Neutrophil (primary cell): ENCODE data around the gene TMEM255B.

Source experiments
- H3K27ac ChIP-seq: fragments of 200-600 bp; sonication (generic); 2 replicates; pipeline ENCODE4 v1.5.1; 2016; ENCODE audit warnings: mild to moderate bottlenecking, moderate library complexity
- H3K27me3 ChIP-seq: fragments of 200-600 bp; sonication (generic); 2 replicates; pipeline ENCODE4 v1.6.0; 2016; ENCODE audit warnings: mild to moderate bottlenecking
- H3K36me3 ChIP-seq: fragments of 200-600 bp; sonication (generic); 2 replicates; pipeline ENCODE4 v1.5.1; 2017
- H3K4me1 ChIP-seq, 2 experiments: fragments of 200-600 bp in 1 of 2; sonication (generic) in 1 of 2; 1 replicate in 1 of 2; 2 replicates in 1 of 2; pipeline versions ENCODE4 v1.5.1 to v1.6.1; 2013 to 2016; ENCODE audit warnings: low read depth in 1 of 2, low read length in 1 of 2, mild to moderate bottlenecking in 1 of 2, moderate library complexity in 1 of 2; ENCODE audit not compliant: control insufficient read depth in 1 of 2, insufficient read depth in 1 of 2
- H3K4me3 ChIP-seq, 2 experiments: fragments of 200-600 bp in 1 of 2; sonication (generic) in 1 of 2; 1 replicate in 1 of 2; 2 replicates in 1 of 2; pipeline ENCODE4 v1.5.1; 2013 to 2016; ENCODE audit warnings: low read depth in 1 of 2, low read length in 1 of 2, mild to moderate bottlenecking in 1 of 2, moderate library complexity in 1 of 2
- H3K9me3 ChIP-seq: fragments of 200-600 bp; sonication (generic); 2 replicates; pipeline ENCODE4 v1.5.1; 2016
- TF ChIP-seq, protein P1 (sequence below): fragments of 200-600 bp; sonication (generic); IDR thresholded peaks from 2 replicates; pipeline ENCODE4 v1.5.1; 2016; ENCODE audit warnings: antibody characterized with exemption

Gene TMEM255B

DNA sequence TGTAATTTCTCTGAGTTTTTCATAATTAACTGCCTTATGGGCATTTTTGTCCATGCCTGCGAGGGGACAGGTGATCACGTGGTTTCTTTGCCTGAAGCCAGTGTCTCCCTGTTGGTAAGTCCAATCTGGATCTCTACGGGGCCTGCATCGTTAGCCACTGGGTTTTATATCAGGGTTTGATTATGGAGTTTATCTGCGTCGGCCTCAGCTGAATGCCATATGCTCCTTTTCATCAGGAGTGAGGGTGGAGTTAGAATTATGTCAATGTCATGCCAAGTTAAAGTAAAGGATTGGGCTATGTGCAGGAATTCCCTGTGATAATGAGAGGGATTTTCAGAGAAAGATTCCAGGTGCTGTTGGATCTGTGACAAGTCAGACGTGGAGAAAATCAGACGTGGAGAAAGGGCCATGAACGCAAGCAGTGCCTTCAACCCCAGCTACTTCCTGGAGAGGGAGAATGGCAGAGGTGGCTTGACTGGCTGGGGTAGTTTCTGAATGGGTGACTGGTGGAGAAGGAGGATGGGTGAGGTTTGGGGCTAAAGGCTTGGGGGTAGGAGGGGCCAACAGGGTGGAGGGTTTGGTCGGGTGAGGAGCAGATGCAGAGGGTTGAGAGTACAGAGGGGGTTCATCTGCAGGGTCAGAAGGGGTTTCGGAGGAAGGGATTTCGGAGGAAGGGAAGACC lies 24.3 kb downstream of the TMEM255B start:
- Histone ChIP-seq H3K4me1 (no peaks in the 10 kb centered on the region), H3K27me3 (peaks cover 22% of the 10 kb centered on the region), H3K27ac (no peak overlapping the region), H3K9me3 (no peaks in the 10 kb centered on the region), H3K36me3 (no peaks in the 10 kb centered on the region), H3K4me3 (no peak overlapping the region)
- TF ChIP-seq, protein P1, sequence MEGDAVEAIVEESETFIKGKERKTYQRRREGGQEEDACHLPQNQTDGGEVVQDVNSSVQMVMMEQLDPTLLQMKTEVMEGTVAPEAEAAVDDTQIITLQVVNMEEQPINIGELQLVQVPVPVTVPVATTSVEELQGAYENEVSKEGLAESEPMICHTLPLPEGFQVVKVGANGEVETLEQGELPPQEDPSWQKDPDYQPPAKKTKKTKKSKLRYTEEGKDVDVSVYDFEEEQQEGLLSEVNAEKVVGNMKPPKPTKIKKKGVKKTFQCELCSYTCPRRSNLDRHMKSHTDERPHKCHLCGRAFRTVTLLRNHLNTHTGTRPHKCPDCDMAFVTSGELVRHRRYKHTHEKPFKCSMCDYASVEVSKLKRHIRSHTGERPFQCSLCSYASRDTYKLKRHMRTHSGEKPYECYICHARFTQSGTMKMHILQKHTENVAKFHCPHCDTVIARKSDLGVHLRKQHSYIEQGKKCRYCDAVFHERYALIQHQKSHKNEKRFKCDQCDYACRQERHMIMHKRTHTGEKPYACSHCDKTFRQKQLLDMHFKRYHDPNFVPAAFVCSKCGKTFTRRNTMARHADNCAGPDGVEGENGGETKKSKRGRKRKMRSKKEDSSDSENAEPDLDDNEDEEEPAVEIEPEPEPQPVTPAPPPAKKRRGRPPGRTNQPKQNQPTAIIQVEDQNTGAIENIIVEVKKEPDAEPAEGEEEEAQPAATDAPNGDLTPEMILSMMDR: no peak

DNA sequence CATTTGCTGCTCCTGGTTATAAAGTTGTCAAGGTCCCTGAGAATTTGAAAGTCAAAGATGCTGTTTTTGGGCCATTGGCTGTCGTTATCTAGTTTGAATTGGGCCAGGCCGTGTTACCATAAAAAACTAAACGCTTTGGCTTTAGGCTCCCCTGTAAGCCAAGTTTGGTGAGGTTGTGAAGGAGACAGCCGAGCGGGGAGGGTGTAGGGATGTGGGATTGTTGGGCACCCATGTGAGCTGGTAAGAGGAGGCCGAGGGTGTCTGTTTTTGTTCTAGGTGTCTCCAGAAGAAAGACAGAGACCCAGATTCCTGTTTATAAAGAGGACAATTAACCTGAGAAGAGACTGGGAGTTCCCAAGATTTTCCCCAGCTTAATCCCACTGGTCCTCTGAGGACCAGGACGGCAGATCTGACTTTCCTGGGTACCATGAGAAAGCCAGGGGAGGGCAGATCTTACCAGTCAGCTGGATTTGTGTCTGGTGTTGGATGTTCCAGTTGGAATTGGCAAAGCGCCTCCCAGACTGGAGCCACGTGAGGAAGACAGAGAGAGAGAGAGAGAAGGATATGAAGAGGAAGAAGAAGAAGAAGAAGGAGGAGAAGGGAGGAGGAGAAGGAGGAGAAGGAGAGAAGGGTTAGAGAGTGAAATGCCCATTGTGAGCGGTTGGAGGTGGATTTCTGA lies 25.1 kb downstream of the TMEM255B start:
- H3K4me3 ChIP-seq: no peak overlapping the region
- H3K36me3 ChIP-seq: no peaks in the 10 kb centered on the region
- TF ChIP-seq, protein P1: no peak
- H3K9me3 ChIP-seq: no peaks in the 10 kb centered on the region
- H3K27ac ChIP-seq: no peak overlapping the region
- no peaks in the 10 kb centered on the region for H3K4me1 ChIP-seq
- peaks cover 17% of the 10 kb centered on the region for H3K27me3 ChIP-seq

DNA sequence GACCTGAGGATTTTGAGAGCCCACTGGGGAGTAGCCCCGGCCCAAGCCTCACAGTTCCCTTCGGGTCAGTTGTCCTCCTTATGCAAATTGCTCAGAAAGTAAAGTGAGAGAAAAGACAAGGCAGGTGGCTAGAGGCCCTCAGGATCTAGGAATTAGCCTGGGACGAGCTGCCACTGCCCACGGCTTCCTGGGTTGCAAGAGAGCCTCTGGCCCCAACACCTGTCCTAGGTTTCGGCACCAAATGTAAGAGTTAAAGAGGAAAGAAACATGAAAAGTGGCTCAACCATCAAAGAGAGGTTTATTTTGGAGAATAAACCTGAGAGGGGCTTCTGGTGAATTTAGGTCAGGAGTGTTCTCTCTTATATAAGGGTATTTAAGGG lies 25.6 kb downstream of the TMEM255B start:
- Histone ChIP-seq H3K9me3 (no peaks in the 10 kb centered on the region), H3K4me1 (no peaks in the 10 kb centered on the region), H3K4me3 (no peak overlapping the region), H3K36me3 (no peaks in the 10 kb centered on the region), H3K27ac (no peak overlapping the region), H3K27me3 (peaks cover 13% of the 10 kb centered on the region)
- TF ChIP-seq, protein P1: no peak

DNA sequence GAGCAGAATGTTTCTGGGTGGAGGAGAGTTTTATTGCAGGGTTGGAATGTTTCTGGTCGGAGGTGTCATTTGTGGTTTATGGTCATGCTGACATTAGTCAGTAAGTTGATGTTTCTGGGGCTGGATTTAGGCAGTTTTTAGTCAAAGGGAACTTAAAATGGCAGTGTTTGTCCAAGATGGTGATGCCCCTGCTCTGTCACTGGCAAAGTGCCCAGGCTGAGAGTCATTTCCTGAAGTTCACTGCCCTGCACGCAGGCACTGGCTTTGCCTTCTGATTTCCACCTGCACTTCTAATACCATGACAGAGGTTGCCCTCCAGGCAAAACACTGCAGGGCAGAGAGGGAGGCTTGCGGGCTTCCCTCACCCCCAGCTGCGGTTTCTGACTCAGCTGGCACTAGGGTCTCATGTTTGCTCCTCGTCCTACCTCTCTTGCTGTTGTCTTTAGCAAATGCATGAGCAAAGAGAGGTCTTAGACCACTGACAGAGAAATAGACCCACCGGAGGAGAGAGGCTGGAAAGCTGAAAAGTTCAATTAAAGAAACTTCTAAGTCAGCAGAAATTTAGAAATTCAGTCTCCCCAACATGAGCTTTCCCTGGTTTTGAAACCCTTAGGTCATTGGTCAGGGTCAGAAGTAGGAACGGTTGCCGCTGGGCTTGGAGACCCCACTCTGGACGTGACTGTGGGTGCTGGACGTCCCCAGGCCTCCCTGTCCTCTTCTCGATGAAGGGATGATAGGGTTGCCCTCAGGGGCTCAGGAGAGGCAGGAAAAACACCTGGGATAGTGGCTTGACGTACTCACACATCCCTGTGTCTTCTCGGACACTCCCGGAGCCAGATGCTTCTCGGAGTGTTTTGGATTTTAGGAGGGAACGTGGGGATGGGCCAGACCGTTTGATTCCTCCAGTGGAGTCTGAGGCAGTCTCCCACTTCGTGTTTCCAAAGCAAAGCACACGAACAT lies 26.3 kb downstream of the TMEM255B start:
- H3K27me3 ChIP-seq: peaks cover 6% of the 10 kb centered on the region
- no peak overlapping the region for H3K4me3 ChIP-seq
- no peaks in the 10 kb centered on the region for H3K9me3 ChIP-seq
- H3K36me3 ChIP-seq: no peaks in the 10 kb centered on the region
- no peaks in the 10 kb centered on the region for H3K4me1 ChIP-seq
- TF ChIP-seq, protein P1: no peak
- H3K27ac ChIP-seq: no peak overlapping the region

DNA sequence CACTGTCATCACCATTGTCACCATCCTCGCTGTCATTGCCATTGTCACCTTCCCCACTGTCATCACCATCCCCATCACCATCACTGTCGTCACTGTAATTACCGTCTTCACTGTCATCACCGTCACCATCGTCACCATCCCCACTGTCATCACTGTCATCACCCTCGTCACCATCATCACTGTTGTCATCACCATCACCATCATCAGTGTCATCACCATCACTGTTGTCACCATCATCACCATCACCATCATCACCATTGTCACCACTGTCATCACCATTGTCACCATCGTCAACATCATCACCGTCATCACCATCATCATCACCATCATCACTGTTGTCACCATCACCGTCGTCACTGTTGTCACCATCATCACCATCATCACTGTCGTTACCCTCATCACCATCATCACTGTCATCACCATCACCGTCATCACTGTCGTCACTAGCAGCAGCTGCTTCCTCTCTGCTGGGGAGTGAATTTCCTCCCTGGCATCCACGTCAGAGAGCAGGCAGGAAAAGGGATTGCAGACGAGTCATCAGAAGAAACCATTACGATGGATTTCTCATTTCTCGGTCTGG lies 27.3 kb downstream of the TMEM255B start:
- no peaks in the 10 kb centered on the region for H3K4me1 ChIP-seq
- H3K4me3 ChIP-seq: no peak overlapping the region
- H3K9me3 ChIP-seq: no peaks in the 10 kb centered on the region
- H3K36me3 ChIP-seq: no peaks in the 10 kb centered on the region
- TF ChIP-seq, protein P1: no peak
- H3K27ac ChIP-seq: no peak overlapping the region
- peaks cover 6% of the 10 kb centered on the region for H3K27me3 ChIP-seq
